ENCODE results near the gene GPR68.
A peak's percentile ranks its signal among the peaks of the same experiment; 100 is the strongest.

Gene GPR68

GRCh38 chr14:91244501-91244901 lies at the start of gene GPR68:
Gene GPR68 (minus strand): TSS chr14:91244704. CDS start chr14:91235050, 9,654 bp downstream.
- peak; percentile 73 for DNase-seq (ENCODE audit: low spot score)

GRCh38 chr14:91294153-91294552 lies 49.6 kb upstream of the GPR68 start:
- DNase-seq (ENCODE audit: low spot score) = no peak

GRCh38 chr14:91293281-91293680 lies 48.8 kb upstream of the GPR68 start:
- DNase-seq (ENCODE audit: low spot score) = no peak

- DNase-seq (ENCODE audit: low spot score) = no peak
Measured at GRCh38 chr14:91292491-91292890, 48.0 kb upstream of the GPR68 start.

DNA sequence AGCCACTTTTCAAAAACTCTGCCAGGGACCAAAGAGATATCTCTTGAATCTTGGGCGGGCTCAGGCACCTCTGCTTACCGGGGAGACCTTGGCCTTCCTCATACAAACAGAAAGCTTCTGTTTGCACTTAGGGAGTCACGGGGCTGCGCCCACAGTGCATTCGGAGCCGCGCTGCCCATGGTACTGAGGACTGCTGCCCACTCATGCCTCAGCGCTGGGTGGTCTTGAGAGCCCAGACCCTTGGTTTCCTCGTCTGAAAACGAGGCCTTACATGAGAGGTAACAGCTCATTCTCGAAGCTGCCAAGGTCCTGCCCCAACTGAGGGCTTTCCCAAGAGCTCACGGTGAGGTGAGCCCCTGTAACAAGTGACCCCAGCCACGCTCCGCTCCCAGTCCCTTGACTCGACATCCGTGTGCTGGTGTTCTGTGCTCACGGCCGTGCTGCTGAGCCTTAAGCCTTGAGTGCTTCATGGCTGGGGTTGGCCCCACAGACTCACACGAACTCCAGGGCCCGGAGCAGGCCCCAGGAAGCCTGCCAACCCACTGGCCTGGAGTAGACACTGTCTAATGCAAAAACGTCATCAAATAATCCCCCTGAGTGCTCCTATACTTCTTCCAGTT lies 47.4 kb upstream of the GPR68 start:
- no peak for DNase-seq (ENCODE audit: low spot score)

GRCh38 chr14:91290986-91291385 lies 46.5 kb upstream of the GPR68 start:
- DNase-seq (ENCODE audit: low spot score) = no peak

DNA sequence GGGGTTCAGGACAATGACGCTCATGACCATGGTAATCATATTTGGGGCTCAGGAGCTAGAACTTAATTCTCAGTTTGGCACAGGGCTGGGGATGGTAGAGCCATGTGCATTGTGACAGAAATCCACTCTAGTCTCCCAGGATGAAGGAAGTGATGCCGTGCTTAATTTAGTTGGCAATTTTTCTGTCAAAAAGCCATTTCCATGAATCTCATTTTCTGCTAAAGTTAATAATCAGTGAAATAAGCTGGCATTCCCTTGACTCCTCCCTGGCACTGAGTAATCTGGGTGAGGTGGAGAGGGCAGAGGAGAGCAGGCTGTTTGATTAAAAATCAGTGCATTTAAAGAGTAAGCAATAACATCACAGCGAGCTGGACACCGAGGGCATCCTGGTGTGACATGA lies 45.0 kb upstream of the GPR68 start:
- no peak for DNase-seq (ENCODE audit: low spot score)

DNA sequence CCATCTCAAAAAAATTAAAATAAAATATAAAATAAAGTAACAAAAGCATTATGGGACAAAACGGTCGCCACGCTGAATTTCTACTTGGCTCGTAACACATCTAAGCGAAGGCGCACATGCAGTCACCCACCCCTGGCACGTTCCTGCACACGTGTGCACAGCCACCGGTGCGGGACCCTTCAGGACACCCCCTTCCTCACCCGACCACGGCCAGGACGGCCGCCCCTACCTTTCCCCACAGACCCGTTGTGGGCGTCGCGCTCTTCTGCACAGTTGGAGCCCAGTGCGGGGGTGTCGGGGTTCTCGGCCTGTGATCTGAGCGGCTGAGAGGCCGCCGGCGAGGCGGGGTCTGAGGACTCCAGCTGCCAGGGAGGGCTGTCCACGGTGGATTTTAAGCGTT lies 44.4 kb upstream of the GPR68 start:
- DNase-seq (ENCODE audit: low spot score) = no peak

- DNase-seq (ENCODE audit: low spot score) = peak; percentile 78
Measured at GRCh38 chr14:91286530-91286937, 42.0 kb upstream of the GPR68 start.

DNA sequence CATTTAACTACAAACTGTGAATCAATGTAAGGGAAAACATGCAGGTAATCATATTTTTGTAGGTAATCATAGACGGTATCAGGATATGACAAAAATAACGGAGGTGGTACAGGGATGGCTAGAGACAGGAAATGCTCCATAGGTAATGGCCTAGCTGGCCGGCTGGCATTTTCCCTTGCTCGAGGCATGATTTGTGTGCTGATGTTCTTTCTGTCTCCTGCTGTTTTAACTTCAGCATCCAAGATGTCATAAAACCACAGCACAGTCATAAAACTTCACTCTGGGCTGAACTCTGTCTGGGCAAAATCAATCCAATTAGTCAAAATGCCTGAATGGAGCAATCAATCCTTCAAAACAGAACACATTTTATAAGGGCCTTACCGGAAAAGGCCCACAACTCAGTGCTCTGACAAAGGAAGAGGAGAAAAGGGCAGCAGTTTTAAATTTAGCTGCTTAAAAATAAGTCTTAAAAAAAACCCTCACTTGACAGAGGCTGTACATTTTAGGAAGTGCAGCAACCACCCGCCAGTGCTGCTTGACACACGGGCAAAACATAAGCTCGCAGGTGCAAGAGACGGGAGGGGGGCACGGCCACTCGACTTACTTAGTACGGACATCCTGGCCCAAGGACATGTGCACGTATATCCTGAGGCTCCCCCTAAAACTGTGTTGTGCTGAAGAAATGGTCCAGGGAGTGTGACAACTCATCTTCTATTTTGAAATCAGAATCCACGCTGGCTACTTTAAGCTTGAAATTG lies 40.5 kb upstream of the GPR68 start:
- no peak for DNase-seq (ENCODE audit: low spot score)

GRCh38 chr14:91284146-91284790 lies 39.8 kb upstream of the GPR68 start:
- DNase-seq (ENCODE audit: low spot score) = no peak

DNA sequence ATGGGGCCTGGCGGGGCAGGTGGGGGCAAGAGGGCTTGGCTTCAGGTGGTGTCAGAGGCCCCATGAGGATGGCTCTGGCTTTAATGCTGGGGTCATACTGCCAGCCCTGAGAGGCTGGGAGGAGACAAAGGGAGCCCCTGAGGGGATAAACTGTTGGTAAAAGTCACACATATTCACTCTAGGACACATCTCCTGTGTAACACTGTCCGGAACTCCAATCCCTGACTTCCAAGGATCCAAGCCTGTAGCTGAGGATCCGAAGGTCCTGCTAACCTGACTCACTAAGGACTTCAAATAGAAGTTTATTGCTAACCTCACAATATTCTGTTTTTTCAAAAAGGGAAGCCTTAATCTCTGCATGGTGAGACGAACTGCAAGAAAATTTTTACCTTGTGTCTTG lies 39.2 kb upstream of the GPR68 start:
- no peak for DNase-seq (ENCODE audit: low spot score)

DNA sequence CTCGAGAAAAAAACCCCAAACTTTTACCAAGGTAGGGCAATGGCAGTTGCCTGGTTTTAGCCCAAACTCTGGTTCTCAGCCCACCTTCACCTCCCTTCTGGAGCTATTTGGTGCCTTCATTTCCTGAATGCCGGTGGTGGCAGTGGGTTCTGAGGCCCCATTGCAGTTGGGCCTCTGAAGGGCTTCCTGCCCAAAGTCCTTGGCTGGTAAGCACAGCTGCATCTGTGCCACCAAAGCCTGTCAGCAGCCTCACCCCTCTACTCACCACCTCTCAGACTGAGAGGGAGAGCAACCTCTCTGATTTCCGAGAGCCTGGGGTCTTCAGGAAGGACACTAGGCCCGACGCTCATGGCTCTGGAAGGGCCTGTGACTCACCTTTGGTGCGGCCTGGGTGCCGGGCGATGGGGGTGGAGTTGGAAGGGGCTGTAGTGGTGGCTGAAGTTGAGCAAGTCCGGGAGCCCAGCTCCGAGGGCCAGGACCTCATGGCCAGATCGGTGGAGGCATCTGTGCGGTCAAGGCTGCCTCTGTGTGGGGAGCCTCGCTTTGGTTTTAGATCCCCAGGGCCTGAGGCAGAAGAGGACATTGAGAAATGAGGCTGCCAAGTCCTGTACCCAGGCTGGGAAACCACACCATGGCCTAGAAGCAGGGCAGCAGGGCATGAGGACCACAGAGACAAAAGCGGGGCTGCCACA lies 38.6 kb upstream of the GPR68 start:
- DNase-seq (ENCODE audit: low spot score) = no peak

GRCh38 chr14:91281346-91281745 lies 36.8 kb upstream of the GPR68 start:
- no peak for DNase-seq (ENCODE audit: low spot score)

GRCh38 chr14:91280129-91280528 lies 35.6 kb upstream of the GPR68 start:
- no peak for DNase-seq (ENCODE audit: low spot score)

GRCh38 chr14:91279354-91279753 lies 34.9 kb upstream of the GPR68 start:
- no peak for DNase-seq (ENCODE audit: low spot score)

DNA sequence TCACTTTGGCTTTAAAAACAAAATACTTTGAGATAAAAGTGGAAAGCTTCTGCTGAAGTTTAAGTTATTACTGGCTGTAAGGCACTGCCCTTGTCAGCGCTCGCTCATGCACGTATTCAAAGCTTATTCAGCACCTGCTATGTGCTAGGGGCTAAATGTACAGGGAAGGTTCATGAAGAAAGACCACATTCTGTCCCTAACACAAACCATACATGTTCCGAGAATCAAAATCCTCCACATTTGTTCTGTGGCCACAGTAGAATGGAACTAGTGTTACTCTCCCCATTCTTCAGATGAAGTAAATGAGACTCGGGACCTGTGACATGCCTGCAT lies 33.8 kb upstream of the GPR68 start:
- no peak for DNase-seq (ENCODE audit: low spot score)

GRCh38 chr14:91277546-91278382 lies 33.3 kb upstream of the GPR68 start:
- DNase-seq (ENCODE audit: low spot score) = no peak

DNA sequence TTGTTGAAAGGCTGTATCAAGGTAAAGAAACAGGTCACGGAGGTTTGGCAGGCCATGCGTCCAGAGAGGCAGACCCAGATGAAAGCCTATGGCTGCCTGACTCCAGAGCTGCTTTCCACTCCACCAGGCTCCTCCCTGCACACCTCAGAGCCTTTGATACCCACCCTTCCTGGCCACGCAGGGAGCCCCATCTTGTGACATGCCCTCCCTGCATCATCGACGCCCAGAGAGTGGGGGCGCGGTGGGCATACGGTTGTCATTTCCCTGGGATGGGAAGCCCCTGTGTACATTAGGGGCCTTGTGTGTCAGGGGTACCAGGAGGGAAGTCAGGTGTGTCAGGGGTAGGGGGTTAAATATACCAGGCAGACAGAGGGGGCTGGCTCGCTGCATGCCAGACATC lies 30.3 kb upstream of the GPR68 start:
- DNase-seq (ENCODE audit: low spot score) = no peak

GRCh38 chr14:91273885-91274273 lies 29.4 kb upstream of the GPR68 start:
- no peak for DNase-seq (ENCODE audit: low spot score)

- no peak for DNase-seq (ENCODE audit: low spot score)
Measured at GRCh38 chr14:91273273-91273884, 28.9 kb upstream of the GPR68 start.

All from ecto neural progenitor cell (in vitro differentiated cells).